PC-9 (cell line): Measurements from ENCODE around the gene TPK1. TPM values are rescaled to one million over a fixed set of nuclear protein-coding genes. Genes with fewer than 3 reads are reported as not detected.

Experiments used
- BruUV-seq: library from RNA; stranded (reverse); fragments of 400-500 nt; replicated peaks from 2 replicates; lab custom pipeline; 2021; lab: Mats Ljungman, UMichigan
- CTCF ChIA-PET: fragments of 300-600 bp; sonication (Branson Sonifier 250); formaldehyde crosslinking; loops from one replicate; lab custom pipeline; 2022; ENCODE audit warnings: antibody characterized with exemption; lab: Charles Lee
- POLR2A ChIA-PET: fragments of 300-600 bp; sonication (Branson Sonifier 250); formaldehyde crosslinking; loops from one replicate; lab custom pipeline; 2022; ENCODE audit warnings: antibody characterized with exemption; ENCODE audit not compliant: unreplicated experiment; lab: Charles Lee
- DNase-seq, 2 experiments: peaks; one replicate each; pipeline versions ENCODE4 v3.0.0 to v3.0.0-alpha.2; 2015 to 2022; ENCODE audit warnings: mixed read lengths in 1 of 2
- H2AFZ ChIP-seq: fragments of 200-600 bp; sonication (generic); 2 replicates; pipeline ENCODE4 v1.8.1; 2017; ENCODE audit warnings: antibody characterized with exemption
- H3F3A ChIP-seq: fragments of 200-600 bp; sonication (generic); 2 replicates; pipeline ENCODE4 v1.8.1; 2017; ENCODE audit warnings: antibody characterized with exemption, mild to moderate bottlenecking, low read depth; ENCODE audit not compliant: insufficient read depth
- H3K27ac ChIP-seq: fragments of 200-600 bp; sonication (generic); 2 replicates; pipeline ENCODE4 v1.6.1; 2016; ENCODE audit warnings: mixed run types
- H3K27me3 ChIP-seq: fragments of 200-600 bp; sonication (generic); 2 replicates; pipeline ENCODE4 v1.6.1; 2016; ENCODE audit warnings: low read depth, mixed run types; ENCODE audit not compliant: insufficient read depth
- H3K36me3 ChIP-seq: fragments of 200-600 bp; sonication (generic); 2 replicates; pipeline ENCODE4 v1.6.1; 2016; ENCODE audit warnings: low read depth, mixed run types
- H3K4me1 ChIP-seq: fragments of 200-600 bp; sonication (generic); replicated peaks from 2 replicates; pipeline ENCODE4 v1.6.1; 2016; ENCODE audit warnings: mixed run types; ENCODE audit not compliant: insufficient read depth
- H3K4me2 ChIP-seq: fragments of 200-600 bp; sonication (generic); 2 replicates; pipeline ENCODE4 v1.6.1; 2017; ENCODE audit warnings: mixed run types
- H3K4me3 ChIP-seq: fragments of 200-600 bp; sonication (generic); 2 replicates; pipeline ENCODE4 v1.6.1; 2016; ENCODE audit warnings: mixed run types
- H3K79me2 ChIP-seq: fragments of 200-600 bp; sonication (generic); 2 replicates; pipeline ENCODE4 v1.6.1; 2017; ENCODE audit warnings: low read depth, mixed run types
- H3K9me2 ChIP-seq: fragments of 200-600 bp; sonication (generic); 2 replicates; pipeline ENCODE4 v1.8.1; 2017; ENCODE audit warnings: mild to moderate bottlenecking; ENCODE audit not compliant: insufficient read depth
- H3K9me3 ChIP-seq: fragments of 200-600 bp; sonication (generic); 2 replicates; pipeline ENCODE4 v1.8.1; 2016; ENCODE audit warnings: low read depth; ENCODE audit not compliant: insufficient read depth
- H4K20me1 ChIP-seq: fragments of 200-600 bp; sonication (generic); 2 replicates; pipeline ENCODE4 v1.8.1; 2017; ENCODE audit not compliant: insufficient read depth
- CTCF ChIP-seq: fragments of 200-600 bp; sonication (generic); conservative IDR thresholded peaks from 2 replicates; pipeline ENCODE4 v1.6.1; 2017; ENCODE audit warnings: mixed run types, antibody characterized with exemption, mild to moderate bottlenecking, moderate library complexity
- EZH2 ChIP-seq: fragments of 200-600 bp; sonication (generic); IDR thresholded peaks from 2 replicates; pipeline ENCODE4 v1.8.0; 2017; ENCODE audit warnings: antibody characterized with exemption, low read depth
- intact Hi-C: fragments of 100-400 bp; cut with micrococcal nuclease; formaldehyde crosslinking; loops from one replicate; pipeline ENCODE4 v1.10.0; 2022; ENCODE audit not compliant: unreplicated experiment
- total RNA-seq: library from RNA; stranded (reverse); gene quantifications from 2 replicates; pipeline ENCODE4 v1.2.3, GENCODE V29; 2021

TPK1 gene
- total RNA-seq, 1 experiment from 2014 or later = 0.90 TPM

- H3K4me3 ChIP-seq = no peak overlapping the region
- no peaks in the 10 kb centered on the region for H3K27me3 ChIP-seq
- H3F3A ChIP-seq = no peaks in the 10 kb centered on the region
- no peak for DNase-seq
- no peaks in the 10 kb centered on the region for H3K9me3 ChIP-seq
- CTCF ChIA-PET = no interaction called here
- intact Hi-C loops = no loop called here
- TF ChIP-seq CTCF (no peak), EZH2 (no peak)
- no peaks in the 10 kb centered on the region for H3K9me2 ChIP-seq
- no peak overlapping the region for H3K4me2 ChIP-seq
- H3K36me3 ChIP-seq = no peaks in the 10 kb centered on the region
- POLR2A ChIA-PET = no interaction called here
- no peak overlapping the region for H3K27ac ChIP-seq
- no peaks in the 10 kb centered on the region for H3K79me2 ChIP-seq
- BruUV-seq = no TSS peak
- H2AFZ ChIP-seq = no peak overlapping the region
- H3K4me1 ChIP-seq = no peaks in the 10 kb centered on the region
- H4K20me1 ChIP-seq = no peaks in the 10 kb centered on the region
These were observed 206.3 kb downstream of the TPK1 start for GRCh38 chr7:144629598-144629997.

- Histone ChIP-seq H3K36me3 (no peaks in the 10 kb centered on the region), H3K4me1 (no peaks in the 10 kb centered on the region), H3K27me3 (no peaks in the 10 kb centered on the region), H3K9me2 (no peaks in the 10 kb centered on the region), H4K20me1 (no peaks in the 10 kb centered on the region), H3K79me2 (no peaks in the 10 kb centered on the region), H3K9me3 (no peaks in the 10 kb centered on the region), H3K4me2 (no peak overlapping the region), H2AFZ (no peak overlapping the region), H3K4me3 (no peak overlapping the region), H3F3A (no peaks in the 10 kb centered on the region), H3K27ac (no peak overlapping the region)
- ChIA-PET CTCF (no interaction called here), POLR2A (no interaction called here)
- TF ChIP-seq CTCF = no peak
- no peak for TF ChIP-seq EZH2
- BruUV-seq = no TSS peak
- DNase-seq = no peak
- intact Hi-C loops = no loop called here
These were observed 206.8 kb downstream of the TPK1 start for GRCh38 chr7:144629011-144629410.

GRCh38 chr7:144628176-144628575, 207.7 kb downstream of the TPK1 start:
- intact Hi-C loops = no loop called here
- BruUV-seq = no TSS peak
- no peak for DNase-seq
- H3K79me2 ChIP-seq = no peaks in the 10 kb centered on the region
- no peak for TF ChIP-seq CTCF
- TF ChIP-seq EZH2 = no peak
- ChIA-PET CTCF (no interaction called here), POLR2A (no interaction called here)
- H3K27me3 ChIP-seq = no peaks in the 10 kb centered on the region
- H2AFZ ChIP-seq = no peak overlapping the region
- H4K20me1 ChIP-seq = no peaks in the 10 kb centered on the region
- H3K9me3 ChIP-seq = no peaks in the 10 kb centered on the region
- H3K36me3 ChIP-seq = no peaks in the 10 kb centered on the region
- no peaks in the 10 kb centered on the region for H3F3A ChIP-seq
- no peak overlapping the region for H3K4me3 ChIP-seq
- H3K9me2 ChIP-seq = no peaks in the 10 kb centered on the region
- no peak overlapping the region for H3K4me2 ChIP-seq
- H3K4me1 ChIP-seq = no peaks in the 10 kb centered on the region
- H3K27ac ChIP-seq = no peak overlapping the region
